Astrocyte of the hippocampus (primary cell): ENCODE data around the gene ITGA11.
"Not testable (repeated sequence)": the region's sequence is repeated elsewhere in the genome, so short reads cannot be mapped to it uniquely, and the experiment has no call there.

Experiments used
- DNase-seq: peaks from one replicate; pipeline ENCODE4 v3.0.0; 2011; ENCODE audit warnings: low read depth, low spot score

ITGA11 gene

DNA sequence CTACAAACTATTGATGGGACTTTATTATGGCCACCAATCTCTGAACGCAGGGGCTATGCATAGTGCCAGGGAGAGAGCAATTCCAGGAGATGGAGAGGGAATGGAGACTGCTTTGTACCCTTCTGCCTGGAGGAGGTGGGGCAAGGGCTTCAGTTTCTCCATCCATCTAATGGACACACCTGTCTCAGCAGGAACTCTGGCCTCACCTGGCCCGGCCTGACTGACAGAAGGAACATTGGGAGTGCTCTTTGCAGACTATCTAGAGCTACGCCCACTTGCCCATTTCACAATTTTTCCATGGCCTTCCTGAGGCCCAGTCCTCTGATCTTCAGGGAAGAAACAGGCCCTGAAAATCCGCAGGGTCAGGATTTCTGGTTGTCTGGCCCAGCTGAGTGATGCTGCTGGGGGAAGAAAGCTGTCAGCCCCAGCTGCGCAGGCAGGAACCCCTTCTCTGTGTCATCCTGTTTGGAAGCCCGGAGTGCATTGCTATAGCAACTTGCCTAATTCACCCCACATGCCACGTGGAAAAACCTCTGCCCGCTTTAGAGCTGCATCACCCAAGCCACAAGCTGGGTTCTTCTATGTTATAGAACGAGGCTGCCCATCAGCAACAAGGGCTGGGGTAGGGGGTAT, 6.4 kb downstream of the ITGA11 start:
- DNase-seq = no peak

DNA sequence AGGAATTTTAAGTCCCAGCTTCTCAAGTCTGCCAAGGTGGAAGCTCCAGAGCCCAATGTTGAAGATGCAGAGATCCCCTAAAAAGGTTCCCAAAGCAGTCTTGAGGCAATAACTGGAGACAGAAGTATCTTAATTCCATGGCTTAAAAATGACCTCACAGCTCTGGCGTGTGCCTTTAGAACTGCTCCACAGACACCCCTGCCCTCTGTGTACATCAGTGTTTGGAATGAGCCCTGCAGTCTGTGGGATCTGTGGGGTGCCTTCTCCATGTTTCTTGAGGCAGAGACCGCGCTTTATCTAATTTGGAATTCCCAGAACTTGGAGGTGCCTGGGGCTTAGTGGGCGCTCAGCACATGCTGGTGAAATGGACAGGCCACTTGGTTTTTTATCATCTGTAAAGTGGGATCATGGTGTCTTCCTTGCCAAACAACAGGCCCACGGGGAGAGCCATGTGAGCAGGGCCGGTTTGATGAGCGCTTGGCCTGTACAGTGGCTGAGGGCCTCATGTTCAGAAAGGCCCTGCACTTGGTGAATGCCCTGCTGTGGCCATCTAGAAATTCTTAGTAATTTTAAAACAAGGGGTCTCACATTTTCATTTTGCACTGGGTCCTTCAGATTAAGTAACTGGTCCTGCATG, 7.1 kb downstream of the ITGA11 start:
- peak; percentile 58 for DNase-seq

DNA sequence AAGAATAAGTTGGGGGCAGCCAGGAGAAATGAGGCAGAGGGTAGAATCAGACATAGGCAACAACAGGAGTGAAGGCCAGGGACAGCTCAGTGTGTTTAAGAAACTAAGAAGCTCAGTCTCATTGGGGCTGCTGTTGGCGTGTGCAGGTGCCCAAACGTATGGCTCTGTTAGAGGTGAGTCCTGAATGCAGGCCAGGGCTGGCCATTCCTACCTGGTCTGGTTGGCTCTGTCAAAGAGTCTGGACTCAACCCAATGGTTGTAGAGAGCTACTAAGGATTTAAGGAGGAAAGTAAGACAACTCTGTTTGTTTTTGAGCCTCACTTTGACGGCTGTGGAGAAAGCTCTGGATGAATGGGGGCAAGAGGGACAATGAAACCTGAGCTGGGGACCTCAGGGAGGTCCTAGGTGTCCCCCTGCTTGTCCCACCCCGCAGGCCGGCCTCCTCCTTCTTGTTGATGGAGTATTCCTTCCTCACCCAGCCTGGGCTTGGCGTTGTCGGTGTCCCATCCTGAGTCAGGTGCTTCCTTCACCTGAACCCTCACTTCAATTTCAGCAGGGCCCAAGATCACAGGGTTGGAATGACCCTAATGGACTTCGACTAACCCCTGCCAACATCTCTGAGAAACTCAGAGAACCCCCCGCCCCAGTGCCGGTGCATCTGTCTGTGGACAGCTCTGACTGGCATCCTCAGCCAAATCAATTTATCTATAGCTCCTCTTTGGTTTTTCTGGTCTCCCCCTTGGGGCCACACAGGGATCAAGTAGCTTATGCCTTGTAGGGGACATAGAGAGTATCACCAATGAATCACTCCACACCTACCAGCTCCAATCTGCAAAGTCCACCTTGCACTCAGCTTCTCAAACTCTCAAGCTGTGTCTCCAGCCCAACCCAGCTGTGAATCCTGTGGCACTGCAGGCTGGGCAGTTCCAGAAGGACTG, 8.3 kb downstream of the ITGA11 start:
- no peak for DNase-seq

DNA sequence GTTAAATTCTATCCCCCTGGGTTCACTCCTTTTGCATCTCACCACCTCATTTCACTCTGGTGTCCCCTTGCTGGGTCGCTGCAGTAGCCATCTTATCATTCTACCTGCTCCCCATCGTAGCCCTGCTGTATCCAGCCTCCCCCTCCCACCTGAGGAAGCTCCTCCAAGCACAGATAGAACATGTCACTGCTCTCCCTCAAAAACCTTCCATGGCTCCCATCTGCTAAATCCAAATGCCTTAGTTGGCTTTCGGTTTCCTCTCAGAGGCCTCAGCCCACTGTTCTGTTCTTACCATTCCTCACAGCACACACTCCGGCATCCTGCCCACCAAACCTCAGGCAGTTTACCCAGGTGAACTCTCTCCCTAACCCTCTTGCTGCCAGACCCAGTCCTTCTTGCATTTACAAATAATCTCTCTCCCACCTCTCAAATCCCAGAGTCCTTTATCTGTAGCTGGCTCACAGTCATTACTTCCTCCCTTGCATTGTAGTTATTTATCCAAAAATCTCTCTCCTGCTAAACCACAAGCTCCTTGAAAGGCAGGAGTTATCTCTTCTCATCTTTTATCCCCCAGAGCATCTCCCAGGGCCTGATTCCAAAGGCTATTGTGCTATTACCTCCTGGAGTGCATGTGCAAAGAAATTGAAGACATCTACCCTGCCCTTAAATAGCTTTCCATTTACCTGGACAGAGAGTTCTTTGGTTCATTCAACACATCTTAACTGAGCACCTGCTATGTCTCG, 9.4 kb downstream of the ITGA11 start:
- not testable (repeated sequence) for DNase-seq

DNA sequence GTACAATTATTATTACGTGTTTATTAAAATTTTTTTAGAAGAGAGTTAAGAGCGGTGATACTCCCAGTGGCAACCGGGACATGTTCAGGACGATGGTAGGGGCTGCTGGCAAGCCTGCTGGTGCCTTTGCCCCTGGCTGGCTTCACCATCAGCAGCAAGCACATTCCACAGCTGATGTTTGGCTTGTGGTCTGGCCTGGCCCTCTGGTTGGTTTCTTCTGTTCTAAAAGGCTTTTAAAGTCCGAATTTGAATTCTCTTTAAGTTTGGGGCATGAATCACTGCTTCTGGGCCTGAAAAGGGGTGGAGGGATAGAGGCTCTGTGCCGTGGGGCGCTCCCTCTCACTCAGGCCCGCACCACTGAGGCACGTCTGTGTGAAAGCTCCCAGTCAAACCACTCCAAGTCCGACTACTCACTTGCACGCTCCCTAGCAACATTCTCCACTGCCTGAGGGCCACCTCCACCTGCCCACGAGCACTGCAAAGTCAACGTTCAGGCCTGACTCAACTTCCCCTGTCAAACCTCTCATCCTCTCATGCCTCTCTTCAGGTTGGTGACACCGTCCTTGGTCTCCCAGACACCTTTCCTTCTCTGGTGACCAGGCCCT, 10.1 kb downstream of the ITGA11 start:
- peak; percentile 92 for DNase-seq

DNA sequence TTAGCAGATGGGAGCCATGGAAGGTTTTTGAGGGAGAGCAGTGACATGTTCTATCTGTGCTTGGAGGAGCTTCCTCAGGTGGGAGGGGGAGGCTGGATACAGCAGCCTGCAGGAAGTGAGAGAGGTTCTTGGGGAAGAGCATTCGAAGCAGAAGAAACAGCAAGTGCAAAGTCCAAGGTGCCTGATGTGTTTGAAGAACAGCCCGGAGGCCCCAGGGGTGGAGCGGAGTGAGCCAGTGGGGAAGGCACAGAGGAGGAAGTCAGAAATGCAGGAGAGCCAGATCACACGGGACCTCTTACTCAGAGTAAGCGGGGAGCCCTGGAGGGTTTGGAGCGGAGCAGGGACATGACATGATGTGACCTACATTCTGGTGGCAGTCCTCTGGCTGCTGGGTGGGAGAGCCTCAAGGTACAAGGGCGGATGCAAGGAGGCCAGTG, 10.8 kb downstream of the ITGA11 start:
- DNase-seq = no peak

DNA sequence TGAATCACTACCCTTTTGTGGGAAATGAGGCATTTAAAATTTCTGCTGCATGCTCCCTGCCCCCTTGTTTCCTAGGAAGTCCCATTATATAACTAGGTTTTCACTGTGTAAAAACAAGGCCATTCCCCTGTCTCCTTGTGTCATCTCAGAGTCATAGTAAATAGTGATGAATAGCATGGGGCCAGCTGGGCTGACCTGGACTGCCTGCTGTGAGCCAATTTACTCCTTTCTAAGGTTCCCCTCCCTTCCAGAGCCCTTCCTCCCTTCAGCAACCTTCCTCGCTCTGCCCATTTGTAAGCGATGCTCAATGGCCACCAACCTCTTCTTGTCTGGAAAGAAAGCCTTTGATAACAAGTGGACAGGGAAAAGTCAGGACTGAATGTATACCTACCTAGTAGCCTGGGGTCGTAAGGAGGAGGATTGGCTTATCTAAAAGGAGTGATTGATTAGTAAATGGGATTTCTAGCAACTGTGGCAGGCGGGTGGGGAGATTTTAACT, 11.7 kb downstream of the ITGA11 start:
- DNase-seq = peak; percentile 39

DNA sequence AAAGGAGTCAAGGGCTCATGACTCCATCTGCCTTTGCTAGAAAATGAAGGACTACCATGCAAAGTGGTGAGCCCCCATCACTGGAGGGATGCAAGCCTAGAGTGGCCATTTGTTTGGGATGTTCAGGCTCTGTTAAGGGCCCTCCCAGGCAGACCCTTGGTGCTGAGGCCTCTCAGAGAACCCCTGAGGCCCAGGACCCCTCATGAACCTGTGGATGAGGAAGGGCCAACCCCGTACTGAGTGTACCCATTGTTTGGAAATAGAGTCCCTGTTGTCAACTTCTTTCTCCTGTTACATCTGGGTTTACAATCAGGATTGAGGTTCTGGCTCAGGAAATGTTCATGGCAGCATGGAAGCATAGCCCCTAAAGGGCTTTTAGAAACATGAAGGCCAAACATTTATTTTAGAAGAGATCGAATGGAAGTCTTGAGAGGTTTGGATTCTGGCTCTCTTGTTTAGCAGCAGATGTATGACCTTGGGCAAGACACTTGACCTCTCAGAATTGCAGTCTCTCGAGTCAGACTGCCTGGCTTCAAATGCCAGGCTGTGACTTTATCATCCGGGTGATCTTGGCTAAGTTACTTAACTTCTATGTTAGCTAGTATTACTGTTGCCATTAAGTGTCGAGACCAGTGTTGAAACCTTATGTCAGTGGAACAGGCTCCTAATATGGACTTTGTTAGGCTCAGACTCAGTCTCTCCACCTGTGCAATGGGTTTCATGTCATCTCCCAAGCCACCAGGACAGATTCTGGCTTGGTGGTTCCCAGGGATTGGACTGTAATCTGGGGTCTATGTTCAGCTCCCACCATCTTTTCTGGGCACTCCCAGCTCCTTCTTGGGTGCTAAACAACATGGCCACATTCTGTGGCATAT, 12.4 kb downstream of the ITGA11 start:
- no peak for DNase-seq

DNA sequence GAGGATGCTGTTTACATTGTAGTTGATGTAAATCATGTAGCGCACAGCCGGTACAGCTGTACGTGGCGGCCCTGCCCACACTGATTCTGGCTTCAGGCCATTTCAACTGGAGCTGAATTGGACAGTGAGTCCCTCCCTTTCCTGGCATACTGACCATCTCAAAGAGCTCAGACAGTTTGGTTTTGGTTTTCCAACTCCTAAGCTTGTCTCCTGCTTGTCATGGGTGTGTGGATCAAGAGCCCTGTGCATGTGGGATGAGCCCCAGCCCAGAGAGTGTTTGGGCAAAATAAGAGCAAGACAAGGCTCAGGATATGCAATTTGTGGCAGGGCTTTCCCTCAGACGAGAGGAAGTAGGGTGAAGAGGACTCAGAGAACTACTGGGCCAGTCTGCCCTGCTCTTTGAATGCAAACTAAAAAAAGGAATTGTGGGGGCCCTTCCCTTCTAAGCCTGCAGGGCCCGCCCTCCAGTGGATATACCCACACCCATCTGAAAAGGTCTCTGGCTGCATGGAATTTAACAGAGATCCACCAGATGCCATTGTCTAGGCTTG, 13.3 kb downstream of the ITGA11 start:
- peak; percentile 71 for DNase-seq

DNA sequence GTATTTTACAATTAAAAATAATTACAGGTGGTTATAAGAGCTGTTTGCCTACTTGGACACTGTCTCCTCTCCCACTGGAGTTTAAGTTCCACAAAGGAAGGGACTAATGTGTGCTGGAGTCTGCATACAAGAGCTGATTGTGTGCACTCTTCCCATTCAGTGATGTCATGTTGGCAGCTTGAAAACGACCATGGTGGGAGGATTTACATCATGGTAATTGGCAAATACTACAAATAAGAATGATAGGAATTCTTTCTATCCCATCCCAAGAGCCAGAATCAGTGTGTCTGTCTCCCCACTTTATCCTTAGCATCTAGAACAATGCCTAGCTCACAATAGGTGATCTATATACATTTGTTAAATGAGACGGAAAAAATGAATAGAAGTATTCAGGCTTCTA, 14.1 kb downstream of the ITGA11 start:
- DNase-seq = no peak

DNA sequence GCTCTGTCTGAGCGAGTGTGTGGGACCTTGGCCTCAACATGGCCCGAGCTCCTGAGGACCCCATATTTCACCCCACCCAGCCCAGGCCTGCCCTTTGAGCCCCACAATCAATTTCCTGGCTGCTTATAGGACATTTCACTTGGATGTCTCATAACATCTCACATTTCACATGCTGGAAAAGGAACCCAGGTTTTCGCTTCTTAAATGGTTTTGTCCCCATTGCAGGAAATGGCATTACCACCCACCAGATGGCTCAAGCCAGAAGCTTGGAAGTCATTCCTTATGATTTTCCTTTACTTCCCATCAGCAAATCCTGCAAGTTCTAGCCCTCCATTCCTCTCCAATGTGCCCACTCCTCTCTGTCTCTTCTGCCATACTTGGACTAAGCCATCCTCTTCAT, 14.9 kb downstream of the ITGA11 start:
- no peak for DNase-seq

DNA sequence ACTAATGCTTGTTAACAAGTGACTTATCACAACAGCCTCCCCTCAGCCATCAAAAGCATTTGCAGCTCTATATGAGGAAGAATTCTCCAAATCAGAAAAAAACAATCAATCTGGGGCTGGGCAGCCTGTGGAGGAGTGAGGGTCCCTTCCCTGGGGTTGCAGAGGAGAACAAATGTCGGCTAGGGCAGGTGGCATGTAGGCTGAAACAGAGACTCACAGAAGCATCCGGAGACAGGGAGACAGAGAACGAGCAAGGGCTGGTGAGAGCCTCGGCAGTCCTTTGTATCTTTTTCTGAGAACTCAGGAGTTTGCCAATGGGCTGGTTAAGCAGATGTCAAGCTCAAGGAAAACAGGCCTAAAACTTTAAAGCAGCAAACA, 15.8 kb downstream of the ITGA11 start:
- DNase-seq = no peak

DNA sequence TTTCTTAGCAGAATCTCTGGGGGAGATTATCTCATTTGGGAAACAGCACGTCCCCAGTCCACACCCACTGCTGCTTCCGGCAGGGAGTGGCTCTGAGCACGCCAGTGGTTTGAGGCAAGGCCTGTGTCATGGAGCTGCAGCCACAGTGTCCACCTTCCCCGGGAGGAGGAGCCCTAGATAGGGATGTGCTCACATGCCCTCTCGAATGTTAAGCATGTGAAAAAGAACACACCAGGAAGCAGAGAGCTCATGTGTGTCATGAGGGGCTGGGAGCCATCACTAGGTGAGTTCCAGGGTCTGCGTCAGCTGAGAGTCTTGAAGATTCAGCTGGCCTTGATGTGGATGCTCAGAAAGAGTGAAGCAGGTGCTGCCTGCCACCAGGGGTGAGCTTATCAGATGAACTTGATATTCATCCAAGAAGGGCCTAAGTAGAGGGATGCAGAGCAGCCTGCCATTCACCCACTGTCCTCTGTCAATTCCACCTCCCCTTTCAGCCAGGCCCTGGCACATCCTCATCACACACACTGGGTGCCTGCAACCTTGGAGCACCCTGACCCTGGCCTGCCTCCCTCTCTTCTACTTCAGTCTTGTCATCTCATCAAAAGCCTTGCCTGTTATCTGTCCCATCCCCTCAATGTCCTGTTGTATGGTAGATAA, 16.3 kb downstream of the ITGA11 start:
- no peak for DNase-seq

DNA sequence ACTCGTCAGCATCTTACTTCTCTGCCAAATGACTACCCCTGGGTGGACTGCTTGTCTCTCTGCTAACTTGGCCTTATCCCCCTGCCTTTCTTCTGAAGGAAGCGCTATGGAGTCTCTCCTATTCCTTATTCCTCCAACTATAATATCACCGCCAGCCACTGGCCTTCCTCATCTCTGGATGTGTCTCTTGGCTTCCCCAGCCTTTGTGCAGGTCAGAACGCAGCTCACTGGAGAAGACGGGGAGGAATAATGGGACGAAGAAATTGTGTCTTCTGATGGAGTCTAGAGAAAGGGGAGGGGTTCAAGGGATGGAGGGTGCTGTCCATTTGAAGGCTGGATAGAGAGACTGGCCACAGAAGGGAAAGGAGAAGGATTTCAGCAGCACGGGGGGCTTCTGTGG, 16.9 kb downstream of the ITGA11 start:
- no peak for DNase-seq

DNA sequence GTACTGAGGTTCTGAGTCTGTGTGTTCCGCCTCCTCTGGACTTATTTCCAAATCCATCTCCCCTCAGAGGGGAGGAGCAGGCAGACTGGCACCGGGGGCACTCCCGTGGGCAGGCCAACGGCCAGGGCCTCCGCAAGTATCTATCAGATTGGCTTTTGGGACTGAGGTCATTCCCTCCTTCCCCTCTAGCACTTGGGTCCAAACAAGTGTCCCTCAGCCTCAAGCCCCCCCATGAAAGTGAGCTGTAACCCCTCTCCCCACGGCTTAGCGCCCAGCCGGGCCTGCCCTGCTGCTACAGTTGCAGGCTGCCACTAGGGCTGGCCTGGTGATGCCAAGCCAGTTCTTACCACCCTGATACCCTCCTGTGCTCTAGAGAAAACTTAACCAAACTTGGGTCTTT, 17.4 kb downstream of the ITGA11 start:
- DNase-seq = no peak

DNA sequence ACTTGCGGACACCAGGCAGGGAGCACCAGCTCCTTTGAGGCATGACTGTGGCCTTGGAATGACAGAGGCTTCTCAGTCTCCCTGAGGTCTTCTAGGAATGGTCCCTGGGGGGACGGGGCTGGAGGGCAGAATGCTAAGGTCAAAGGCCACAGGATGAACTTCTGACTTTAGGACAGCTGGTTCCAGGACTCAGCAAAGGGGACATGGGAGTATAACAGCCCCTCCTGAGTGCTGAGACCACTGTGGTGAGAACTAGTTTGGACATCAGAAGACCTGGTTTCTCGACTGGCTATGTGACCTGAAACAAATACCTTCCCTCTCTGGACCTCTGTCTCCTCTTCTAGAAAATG, 17.8 kb downstream of the ITGA11 start:
- DNase-seq = no peak

DNA sequence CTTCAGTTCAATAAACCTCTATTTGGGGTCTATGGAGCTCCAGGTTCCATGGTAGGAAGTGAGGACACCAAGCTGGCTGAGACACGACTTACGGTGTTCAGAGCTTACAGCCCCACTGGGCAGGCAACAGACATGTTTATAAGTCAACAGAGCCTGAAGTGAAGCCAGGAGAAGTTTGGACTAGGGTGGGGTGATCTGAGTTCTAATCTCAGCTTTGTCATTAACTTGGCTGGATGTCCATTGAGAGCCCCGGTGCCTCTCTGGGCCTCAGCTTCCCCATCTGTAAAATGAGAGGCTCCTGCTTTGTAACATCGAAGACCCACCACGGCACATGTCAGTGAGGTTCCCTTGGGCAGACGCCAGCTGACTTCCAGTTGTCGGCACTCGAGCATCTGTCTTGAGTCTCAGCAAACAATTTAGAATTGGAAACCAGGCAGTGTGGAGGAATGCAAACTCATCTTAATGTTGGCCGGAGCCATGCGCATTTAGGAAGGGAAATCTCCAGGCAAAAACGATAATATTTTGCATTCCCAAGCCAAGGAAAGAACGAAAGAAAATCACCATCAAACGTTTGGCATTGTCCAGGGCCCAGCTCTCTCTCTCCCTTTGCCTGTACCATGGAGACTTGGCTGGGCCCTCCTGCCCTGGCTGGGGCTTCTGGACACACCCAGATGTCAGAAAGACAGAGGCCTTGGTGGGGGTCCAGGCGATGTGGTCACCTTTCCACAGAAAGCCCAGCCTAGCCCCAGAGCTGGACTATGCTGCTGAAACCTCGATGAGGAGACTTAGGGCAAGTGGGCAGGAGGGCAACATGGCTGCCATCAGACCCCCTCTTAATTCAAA, 18.4 kb downstream of the ITGA11 start:
- DNase-seq = no peak

DNA sequence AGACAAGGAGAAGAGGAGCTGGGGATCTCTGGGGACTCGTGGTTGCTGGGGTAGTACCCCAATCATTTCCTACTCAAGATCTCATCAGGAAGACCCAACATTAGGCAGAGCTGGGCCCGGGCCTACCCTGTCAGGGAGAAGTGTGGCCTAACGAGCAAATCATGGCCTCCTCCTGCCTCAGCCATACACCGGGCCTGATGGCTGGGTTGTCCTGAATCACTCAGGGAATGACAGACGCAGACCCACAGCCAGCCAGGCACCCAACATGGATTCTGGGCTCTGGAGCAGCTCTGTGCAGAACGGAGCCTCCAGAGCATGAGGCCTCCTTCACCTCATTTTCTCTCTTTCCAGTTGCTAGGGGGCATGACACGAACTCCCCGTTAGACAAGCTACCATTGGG, 19.7 kb downstream of the ITGA11 start:
- no peak for DNase-seq

DNA sequence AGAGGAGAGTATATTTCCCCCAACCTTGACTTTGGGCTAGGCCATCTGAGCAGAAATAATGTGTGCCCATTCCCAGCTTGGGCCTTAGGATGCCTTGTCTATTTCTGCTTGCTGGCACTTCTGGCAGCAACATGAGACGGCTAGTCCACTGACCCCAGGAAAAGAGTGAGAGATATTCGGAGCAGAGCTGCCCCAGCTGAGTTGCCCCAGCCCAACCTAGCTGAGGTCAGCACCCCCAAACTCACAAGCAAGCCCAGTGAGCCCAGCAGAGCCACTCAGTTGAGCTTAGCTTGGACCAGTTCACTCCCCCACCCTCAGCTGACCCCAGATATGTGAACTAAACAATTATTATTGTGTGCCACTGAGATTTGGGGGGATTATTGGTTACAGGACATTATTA, 20.2 kb downstream of the ITGA11 start:
- no peak for DNase-seq
